ENCODE results near the gene ARSG.

GRCh38 chr17:68437979-68438822 lies 146.9 kb downstream of the ARSG start:
- TF ChIP-seq CTCF (IDR thresholded peaks at IDR 0.05; ENCODE audit: insufficient read depth, low read length, poor library complexity, severe bottlenecking) = no peak
- no peak for TF ChIP-seq EZH2phosphoT487 (conservative IDR thresholded peaks at IDR 0.05; ENCODE audit: low read length)

All from SU-DHL-6 (cell line).